Measurements from ENCODE around the gene ONECUT3.
"Not testable (repeated sequence)": the region's sequence is repeated elsewhere in the genome, so short reads cannot be mapped to it uniquely, and the experiment has no call there.

DNA sequence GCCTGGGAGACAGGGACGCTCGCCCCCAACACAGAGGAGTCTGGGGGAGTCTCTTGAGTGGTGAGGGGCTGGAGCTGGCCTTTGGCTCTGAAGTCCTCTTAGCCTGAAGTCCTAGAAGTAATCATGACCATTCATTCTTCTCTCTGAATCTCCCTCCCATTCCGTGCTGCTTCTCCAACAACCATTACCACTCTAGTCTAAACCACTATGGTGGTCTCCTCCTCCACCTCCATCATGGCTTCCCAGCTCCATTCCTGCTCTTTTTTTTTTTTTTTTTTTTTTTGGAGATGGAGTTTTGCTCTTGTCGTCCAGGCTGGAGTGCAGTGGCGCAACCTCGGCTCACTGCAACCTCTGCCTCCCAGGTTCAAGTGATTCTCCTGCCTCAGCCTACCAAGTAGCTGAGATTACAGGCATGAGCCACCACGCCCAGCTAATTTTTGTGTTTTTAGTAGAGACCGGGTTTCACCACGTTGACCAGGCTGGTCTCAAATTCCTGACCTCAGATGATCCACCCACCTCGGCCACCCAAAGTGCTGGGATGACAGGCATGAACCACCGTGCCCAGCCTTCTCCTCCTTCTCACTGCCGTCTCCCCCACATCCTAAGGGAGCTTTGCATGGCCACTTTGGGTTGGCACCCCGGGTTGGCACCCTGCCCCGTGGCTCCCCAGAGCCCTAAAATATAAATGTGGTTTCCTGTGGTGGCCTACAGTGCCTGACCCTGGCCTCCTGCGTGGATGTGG lies 7.7 kb downstream of the ONECUT3 start:
- TF ChIP-seq, protein P1, sequence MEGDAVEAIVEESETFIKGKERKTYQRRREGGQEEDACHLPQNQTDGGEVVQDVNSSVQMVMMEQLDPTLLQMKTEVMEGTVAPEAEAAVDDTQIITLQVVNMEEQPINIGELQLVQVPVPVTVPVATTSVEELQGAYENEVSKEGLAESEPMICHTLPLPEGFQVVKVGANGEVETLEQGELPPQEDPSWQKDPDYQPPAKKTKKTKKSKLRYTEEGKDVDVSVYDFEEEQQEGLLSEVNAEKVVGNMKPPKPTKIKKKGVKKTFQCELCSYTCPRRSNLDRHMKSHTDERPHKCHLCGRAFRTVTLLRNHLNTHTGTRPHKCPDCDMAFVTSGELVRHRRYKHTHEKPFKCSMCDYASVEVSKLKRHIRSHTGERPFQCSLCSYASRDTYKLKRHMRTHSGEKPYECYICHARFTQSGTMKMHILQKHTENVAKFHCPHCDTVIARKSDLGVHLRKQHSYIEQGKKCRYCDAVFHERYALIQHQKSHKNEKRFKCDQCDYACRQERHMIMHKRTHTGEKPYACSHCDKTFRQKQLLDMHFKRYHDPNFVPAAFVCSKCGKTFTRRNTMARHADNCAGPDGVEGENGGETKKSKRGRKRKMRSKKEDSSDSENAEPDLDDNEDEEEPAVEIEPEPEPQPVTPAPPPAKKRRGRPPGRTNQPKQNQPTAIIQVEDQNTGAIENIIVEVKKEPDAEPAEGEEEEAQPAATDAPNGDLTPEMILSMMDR (IDR thresholded peaks at IDR 0.05; ENCODE audit: extremely low read depth in 1 of 2, insufficient read depth in 1 of 2, low read depth in 1 of 2, low read length in 2 of 2) = not testable (repeated sequence)
- TF ChIP-seq POLR2AphosphoS5 (IDR thresholded peaks at IDR 0.05; ENCODE audit: insufficient read depth, low read depth, low read length); EZH2 (IDR thresholded peaks at IDR 0.05; ENCODE audit: borderline replicate concordance, low read depth, low read length, severe bottlenecking); POLR2A (IDR thresholded peaks at IDR 0.05; ENCODE audit: low read depth, low read length); MYC (IDR thresholded peaks at IDR 0.05; ENCODE audit: low read depth, low read length); JUN (IDR thresholded peaks at IDR 0.05; ENCODE audit: borderline replicate concordance, insufficient read depth, insufficient read length, low read depth): not testable (repeated sequence)
